Measurements from ENCODE around the gene THAP7. TPM values are rescaled to one million over a fixed set of nuclear protein-coding genes. Genes with fewer than 3 reads are reported as not detected.
"Not testable (repeated sequence)": the region's sequence is repeated elsewhere in the genome, so short reads cannot be mapped to it uniquely, and the experiment has no call there.

THAP7 gene
- total and polyA plus RNA-seq, 2 donors from 2014 or later = 25.5 to 44.1 TPM

DNA sequence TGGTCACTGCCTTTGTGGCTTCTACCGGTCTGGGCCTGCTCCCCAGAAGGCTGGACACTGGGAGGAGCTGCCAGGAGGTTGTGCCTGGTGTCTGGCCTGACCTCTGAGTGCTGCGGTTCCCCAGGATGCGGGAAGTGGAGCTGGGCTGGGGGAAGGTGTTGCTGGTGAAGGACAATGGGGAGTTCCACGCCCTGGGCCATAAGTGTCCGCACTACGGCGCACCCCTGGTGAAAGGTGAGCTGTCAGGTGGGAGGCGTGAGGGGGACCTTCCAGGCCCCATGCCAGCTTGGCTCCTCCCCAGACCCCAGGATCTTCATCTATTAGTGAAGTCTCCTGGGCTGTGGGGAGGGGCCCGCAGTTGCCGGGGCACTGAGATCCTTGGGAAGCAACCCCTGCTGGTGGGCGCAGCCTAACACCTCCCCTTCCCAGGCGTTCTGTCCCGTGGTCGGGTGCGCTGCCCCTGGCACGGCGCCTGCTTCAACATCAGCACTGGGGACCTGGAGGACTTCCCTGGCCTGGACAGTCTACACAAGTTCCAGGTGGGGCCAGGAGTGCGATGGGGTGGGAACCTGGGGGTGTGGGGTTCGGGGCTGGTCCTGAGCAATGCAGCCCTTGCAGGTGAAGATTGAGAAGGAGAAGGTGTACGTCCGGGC, 28.2 kb downstream of the THAP7 start:
- no peak for FAIRE-seq
- Histone ChIP-seq H3K27me3 (ENCODE audit: control insufficient read depth, insufficient read depth, low read length) (no peaks in the 10 kb centered on the region), H3K4me3 (ENCODE audit: low read length in 3 of 3) (no peak overlapping the region), H3K9me3 (ENCODE audit: control insufficient read depth in 2 of 3, insufficient read depth in 1 of 3, low read length in 3 of 3) (no peaks in the 10 kb centered on the region), H3K4me1 (ENCODE audit: control insufficient read depth in 2 of 3, insufficient read depth in 2 of 3, low read depth in 1 of 3, low read length in 3 of 3) (no peaks in the 10 kb centered on the region), H3K36me3 (ENCODE audit: control insufficient read depth in 2 of 3, insufficient read depth in 3 of 3, low read length in 3 of 3) (no peaks in the 10 kb centered on the region), H3K9ac (ENCODE audit: low read length in 3 of 3) (no peak overlapping the region), H3K27ac (ENCODE audit: low read depth in 2 of 2, low read length in 2 of 2) (no peak overlapping the region)
- TF ChIP-seq CTCF (IDR thresholded peaks at IDR 0.05; ENCODE audit: borderline replicate concordance, extremely low read depth, insufficient read depth) = no peak
- intact Hi-C loops (cut with DNase I) = no loop called here
- DNase-seq = peak in 1 of 5 donors; percentile 68

DNA sequence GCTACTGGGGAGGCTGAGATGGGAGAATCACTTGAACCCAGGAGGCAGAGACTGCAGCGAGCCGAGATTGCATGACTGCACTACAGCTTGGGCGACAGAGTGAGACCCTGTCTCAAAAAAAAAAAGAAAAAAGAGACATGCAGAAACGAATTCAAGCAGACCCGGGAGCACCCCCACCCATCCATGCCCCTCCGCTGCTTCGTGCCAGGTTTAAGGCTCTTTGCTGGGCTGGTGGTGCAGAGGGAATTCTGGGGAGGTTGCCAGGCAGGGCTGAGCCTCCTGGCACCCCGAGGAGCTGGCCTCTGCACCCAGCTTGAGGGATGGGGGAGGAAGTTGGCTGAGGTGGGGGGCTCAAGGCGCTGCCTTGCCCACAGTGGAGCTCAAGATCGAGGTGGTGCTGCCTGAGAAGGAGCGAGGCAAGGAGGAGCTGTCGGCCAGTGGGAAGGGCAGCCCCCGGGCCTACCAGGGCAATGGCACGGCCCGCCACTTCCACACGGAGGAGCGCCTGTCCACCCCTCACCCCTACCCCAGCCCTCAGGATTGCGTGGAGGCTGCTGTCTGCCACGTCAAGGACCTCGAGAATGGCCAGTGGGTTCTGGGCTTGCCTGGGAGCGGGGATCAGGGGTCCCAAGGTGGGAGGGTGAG, 28.9 kb downstream of the THAP7 start:
- Histone ChIP-seq H3K27ac (ENCODE audit: low read depth in 2 of 2, low read length in 2 of 2) (no peak overlapping the region), H3K4me3 (ENCODE audit: low read length in 3 of 3) (no peak overlapping the region), H3K9ac (ENCODE audit: low read length in 3 of 3) (no peak overlapping the region), H3K27me3 (ENCODE audit: control insufficient read depth, insufficient read depth, low read length) (no peaks in the 10 kb centered on the region), H3K9me3 (ENCODE audit: control insufficient read depth in 2 of 3, insufficient read depth in 1 of 3, low read length in 3 of 3) (no peaks in the 10 kb centered on the region), H3K4me1 (ENCODE audit: control insufficient read depth in 2 of 3, insufficient read depth in 2 of 3, low read depth in 1 of 3, low read length in 3 of 3) (no peaks in the 10 kb centered on the region), H3K36me3 (ENCODE audit: control insufficient read depth in 2 of 3, insufficient read depth in 3 of 3, low read length in 3 of 3) (no peaks in the 10 kb centered on the region)
- intact Hi-C loops (cut with DNase I) = no loop called here
- FAIRE-seq (no peak), DNase-seq (no peak)
- TF ChIP-seq CTCF (IDR thresholded peaks at IDR 0.05; ENCODE audit: borderline replicate concordance, extremely low read depth, insufficient read depth) = no peak

- H3K9me3 ChIP-seq (ENCODE audit: control insufficient read depth in 2 of 3, insufficient read depth in 1 of 3, low read length in 3 of 3); H3K27ac ChIP-seq (ENCODE audit: low read depth in 2 of 2, low read length in 2 of 2); H3K4me3 ChIP-seq (ENCODE audit: low read length in 3 of 3); H3K4me1 ChIP-seq (ENCODE audit: control insufficient read depth in 2 of 3, insufficient read depth in 2 of 3, low read depth in 1 of 3, low read length in 3 of 3); H3K36me3 ChIP-seq (ENCODE audit: control insufficient read depth in 2 of 3, insufficient read depth in 3 of 3, low read length in 3 of 3); H3K27me3 ChIP-seq (ENCODE audit: control insufficient read depth, insufficient read depth, low read length); DNase-seq; FAIRE-seq; H3K9ac ChIP-seq (ENCODE audit: low read length in 3 of 3); intact Hi-C loops (cut with DNase I): not testable (repeated sequence)
These were observed 29.8 kb downstream of the THAP7 start for GRCh38 chr22:20972014-20972694.

DNA sequence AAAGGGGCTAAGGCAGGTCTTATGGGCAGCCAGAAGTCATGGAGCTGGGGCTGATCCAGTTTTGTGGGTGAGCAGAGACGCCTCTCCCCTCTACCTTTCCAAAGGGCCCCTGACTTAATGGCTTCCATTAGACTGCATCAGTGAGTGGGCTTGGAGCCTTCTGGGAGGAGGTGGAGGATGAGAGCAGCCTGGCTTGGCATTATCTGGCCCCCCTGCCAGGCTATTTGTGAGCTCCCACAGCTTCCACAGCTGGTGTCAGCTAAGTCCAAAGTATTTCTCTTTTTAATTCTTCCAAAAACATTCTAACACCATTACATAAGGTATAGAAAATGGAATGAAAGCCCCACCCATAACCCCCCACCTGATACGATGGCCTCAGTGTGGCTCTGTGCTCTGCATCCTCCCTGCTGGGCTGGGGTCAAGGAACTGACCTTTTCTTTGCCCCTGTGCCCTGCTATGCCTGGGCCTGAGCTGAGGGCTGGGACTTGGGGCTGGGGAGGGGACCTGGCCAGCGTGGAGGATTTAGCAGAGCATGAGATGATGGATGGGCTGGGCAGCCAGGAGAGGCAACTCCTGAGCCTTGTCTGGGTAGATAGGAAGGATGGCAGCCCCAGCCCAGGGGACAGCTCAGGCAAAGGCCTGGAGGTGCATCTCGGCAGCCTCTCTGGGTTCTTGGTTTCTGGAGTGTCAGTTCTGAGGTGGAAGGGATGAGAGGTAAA, 30.8 kb downstream of the THAP7 start:
- H3K9me3 ChIP-seq (ENCODE audit: control insufficient read depth in 2 of 3, insufficient read depth in 1 of 3, low read length in 3 of 3) = no peaks in the 10 kb centered on the region
- TF ChIP-seq CTCF (IDR thresholded peaks at IDR 0.05; ENCODE audit: borderline replicate concordance, extremely low read depth, insufficient read depth) = no peak
- intact Hi-C loops (cut with DNase I) = no loop called here
- no peak overlapping the region for H3K4me3 ChIP-seq (ENCODE audit: low read length in 3 of 3)
- H3K27ac ChIP-seq (ENCODE audit: low read depth in 2 of 2, low read length in 2 of 2) = no peak overlapping the region
- FAIRE-seq (no peak), DNase-seq (no peak)
- no peak overlapping the region for H3K9ac ChIP-seq (ENCODE audit: low read length in 3 of 3)
- H3K4me1 ChIP-seq (ENCODE audit: control insufficient read depth in 2 of 3, insufficient read depth in 2 of 3, low read depth in 1 of 3, low read length in 3 of 3) = no peaks in the 10 kb centered on the region
- no peaks in the 10 kb centered on the region for H3K36me3 ChIP-seq (ENCODE audit: control insufficient read depth in 2 of 3, insufficient read depth in 3 of 3, low read length in 3 of 3)
- H3K27me3 ChIP-seq (ENCODE audit: control insufficient read depth, insufficient read depth, low read length) = no peaks in the 10 kb centered on the region
